GM23338 (cell line): ENCODE results near the gene OS9.
"Not testable (repeated sequence)": the region's sequence is repeated elsewhere in the genome, so short reads cannot be mapped to it uniquely, and the experiment has no call there.

Source experiments
- CREB1 ChIP-seq: fragments of 250-450 bp; sonication (Bioruptor Pico); IDR thresholded peaks from 2 replicates; pipeline ENCODE4 v1.5.0; 2020; ENCODE audit warnings: low read depth, mild to moderate bottlenecking, moderate library complexity
- CTCF ChIP-seq, 2 experiments: fragments of 200-600 bp in 1 of 2; sonication (generic) in 1 of 2; conservative IDR thresholded peaks; 2 replicates each; pipeline versions ENCODE4 v1.5.1 to v1.6.1; 2016 to 2017; ENCODE audit warnings: antibody characterized with exemption in 2 of 2, low read depth in 2 of 2, mild to moderate bottlenecking in 2 of 2, moderate library complexity in 1 of 2
- ETS1 ChIP-seq: IDR thresholded peaks from 2 replicates; pipeline ENCODE4 v1.6.1; 2016; ENCODE audit warnings: antibody characterized with exemption
- EZH2 ChIP-seq: fragments of 200-600 bp; sonication (generic); IDR thresholded peaks from one replicate; pipeline ENCODE4 v1.8.0; 2017; ENCODE audit warnings: antibody characterized with exemption, mild to moderate bottlenecking, low read depth; ENCODE audit not compliant: unreplicated experiment
- EZH2phosphoT487 ChIP-seq: fragments of 200-600 bp; sonication (generic); IDR thresholded peaks from one replicate; pipeline ENCODE4 v1.8.1; 2018; ENCODE audit warnings: antibody characterized with exemption; ENCODE audit not compliant: unreplicated experiment
- JUNB ChIP-seq: IDR thresholded peaks from one replicate; pipeline ENCODE4 v1.6.1; 2016; ENCODE audit warnings: antibody characterized with exemption; ENCODE audit not compliant: unreplicated experiment
- POLR2AphosphoS5 ChIP-seq: IDR thresholded peaks from 2 replicates; pipeline ENCODE4 v1.6.1; 2016; ENCODE audit warnings: antibody characterized with exemption, low read depth
- REST ChIP-seq: IDR thresholded peaks from one replicate; pipeline ENCODE4 v1.6.1; 2018; ENCODE audit warnings: antibody characterized with exemption; ENCODE audit not compliant: unreplicated experiment

DNA sequence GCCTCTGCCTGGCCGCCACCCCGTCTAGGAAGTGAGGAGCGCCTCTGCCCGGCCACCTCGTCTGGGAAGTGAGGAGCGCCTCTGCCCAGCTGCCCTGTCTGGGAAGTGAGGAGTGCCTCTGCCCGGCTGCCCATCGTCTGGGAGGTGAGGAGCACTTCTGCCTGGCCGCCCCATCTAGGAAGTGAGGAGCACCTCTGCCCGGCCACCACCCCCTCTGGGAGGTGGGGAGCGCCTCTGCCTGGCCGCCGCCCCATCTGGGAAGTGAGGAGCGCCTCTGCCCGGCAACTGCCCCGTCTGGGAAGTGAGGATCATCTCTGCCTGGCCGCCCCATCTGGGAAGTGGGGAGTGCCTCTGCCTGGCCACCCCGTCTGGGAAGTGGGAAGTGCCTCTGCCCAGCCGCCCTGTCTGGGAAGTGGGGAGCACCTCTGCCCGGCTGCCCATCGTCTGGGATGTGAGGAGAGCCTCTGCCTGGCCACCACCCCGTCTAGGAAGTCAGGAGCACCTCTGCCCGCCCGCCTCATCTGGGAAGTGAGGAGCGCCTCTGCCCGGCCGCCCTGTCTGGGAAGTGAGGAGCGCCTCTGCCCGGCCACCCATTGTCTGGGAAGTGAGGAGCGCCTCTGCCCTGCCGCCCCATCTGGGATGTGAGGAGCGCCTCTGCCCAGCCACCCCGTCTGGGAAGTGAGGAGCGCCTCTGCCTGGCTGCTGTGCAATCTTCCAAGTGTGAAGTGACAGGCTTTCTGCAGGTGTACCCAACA, 28.7 kb upstream of the OS9 start:
- TF ChIP-seq JUNB; CTCF (conservative IDR thresholded peaks at IDR 0.05; ENCODE audit: low read depth in 2 of 2); EZH2phosphoT487; EZH2; POLR2AphosphoS5; ETS1; CREB1 (CRISPR knock-in tag); REST: not testable (repeated sequence)
